Fibroblast of lung (primary cell): Measurements from ENCODE around the gene TCHP. TPM values are rescaled to one million over a fixed set of nuclear protein-coding genes. Genes with fewer than 3 reads are reported as not detected.

Experiments
- DNase-seq, 2 donors: peaks; one replicate each; pipeline versions ENCODE4 v3.0.0 to v3.0.0-alpha.2; 2010; ENCODE audit warnings: low read depth in 2 of 2
- H2AFZ ChIP-seq: 2 replicates; pipeline ENCODE4 v1.5.1; 2012; ENCODE audit warnings: low read length, control low read depth, inconsistent platforms
- H3K27ac ChIP-seq: 2 replicates; pipeline ENCODE4 v1.5.1; 2011; ENCODE audit warnings: low read length, control low read depth; ENCODE audit not compliant: insufficient read depth
- H3K27me3 ChIP-seq: 2 replicates; pipeline ENCODE4 v1.5.1; 2011; ENCODE audit warnings: mild to moderate bottlenecking, low read length; ENCODE audit not compliant: control insufficient read depth, insufficient read depth
- H3K36me3 ChIP-seq: 2 replicates; pipeline ENCODE4 v1.5.1; 2011; ENCODE audit warnings: low read length; ENCODE audit not compliant: control insufficient read depth, insufficient read depth
- H3K4me1 ChIP-seq: 2 replicates; pipeline ENCODE4 v1.5.1; 2011; ENCODE audit warnings: low read length; ENCODE audit not compliant: control insufficient read depth, insufficient read depth; ENCODE audit errors: extremely low read depth
- H3K4me2 ChIP-seq: 2 replicates; pipeline ENCODE4 v1.5.1; 2011; ENCODE audit warnings: low read length, control low read depth; ENCODE audit not compliant: insufficient read depth; ENCODE audit errors: extremely low read depth
- H3K4me3 ChIP-seq, 4 experiments: fragments of 200-600 bp in 1 of 4; sonication (generic) in 1 of 4; replicated peaks in 1 of 4; 2 replicates each; pipeline ENCODE4 v1.5.1; 2011 to 2016; ENCODE audit warnings: low read length in 4 of 4, low read depth in 3 of 4, mild to moderate bottlenecking in 3 of 4, control low read depth in 2 of 4, inconsistent platforms in 1 of 4, mixed read lengths in 1 of 4; ENCODE audit not compliant: insufficient read depth in 1 of 4; ENCODE audit errors: control extremely low read depth in 1 of 4
- H3K79me2 ChIP-seq: 2 replicates; pipeline ENCODE4 v1.5.1; 2012; ENCODE audit warnings: mild to moderate bottlenecking, low read length, inconsistent platforms; ENCODE audit not compliant: control insufficient read depth, insufficient read depth
- H3K9ac ChIP-seq: 2 replicates; pipeline ENCODE4 v1.5.1; 2011; ENCODE audit warnings: mild to moderate bottlenecking, low read length, control low read depth; ENCODE audit not compliant: insufficient read depth
- H3K9me3 ChIP-seq: 2 replicates; pipeline ENCODE4 v1.5.1; 2012; ENCODE audit warnings: low read depth, low read length; ENCODE audit not compliant: control insufficient read depth, insufficient read depth
- H4K20me1 ChIP-seq: 2 replicates; pipeline ENCODE4 v1.5.1; 2011; ENCODE audit warnings: low read length; ENCODE audit not compliant: control insufficient read depth, insufficient read depth; ENCODE audit errors: extremely low read depth
- CTCF ChIP-seq, 2 donors: IDR thresholded peaks in 1 of 2; conservative IDR thresholded peaks in 1 of 2; 1 replicate in 1 of 2; 2 replicates in 1 of 2; pipeline ENCODE4 v1.5.1; 2011 to 2012; ENCODE audit warnings: low read length in 2 of 2, control low read depth in 1 of 2, inconsistent platforms in 1 of 2, low read depth in 1 of 2, mild to moderate bottlenecking in 1 of 2
- EZH2 ChIP-seq: IDR thresholded peaks from 2 replicates; pipeline ENCODE4 v1.5.1; 2012; ENCODE audit warnings: low read length, control low read depth, mild to moderate bottlenecking; ENCODE audit errors: missing control alignments
- polyA plus RNA-seq, 2 donors: library from polyadenylated mRNA; depleted of rRNA in 1 of 2; stranded (reverse) in 1 of 2; unstranded in 1 of 2; fragments of >200 nt; gene quantifications; 2 replicates each; pipeline ENCODE4 v1.2.1, GENCODE V29; 2011 to 2012; ENCODE audit warnings: missing spikeins in 1 of 2
- total RNA-seq: library from RNA; depleted of rRNA; stranded (reverse); fragments of >200 nt; gene quantifications from 2 replicates; pipeline ENCODE4 v1.2.1, GENCODE V29; 2014

Gene TCHP
- total and polyA plus RNA-seq, 2 donors (not counting 1 experiment from before 2014, with no cell fraction given) = 9.4 to 10.3 TPM

GRCh38 chr12:109920261-109920780, 20.2 kb downstream of the TCHP start:
- Histone ChIP-seq H3K36me3 (peaks cover 15% of the 10 kb centered on the region), H3K4me2 (no peak overlapping the region), H3K4me3 (no peak overlapping the region), H3K9ac (no peak overlapping the region), H3K79me2 (no peaks in the 10 kb centered on the region), H3K27me3 (no peaks in the 10 kb centered on the region), H3K9me3 (no peaks in the 10 kb centered on the region), H4K20me1 (no peaks in the 10 kb centered on the region), H3K4me1 (peaks cover 2% of the 10 kb centered on the region), H2AFZ (no peak overlapping the region), H3K27ac (no peak overlapping the region)
- DNase-seq = no peak
- TF ChIP-seq CTCF (conservative IDR thresholded peaks at IDR 0.05 in 1 of 2, IDR thresholded peaks at IDR 0.05 in 1 of 2; ENCODE audit: low read depth in 1 of 2, low read length in 2 of 2) (no peak), EZH2 (no peak)

GRCh38 chr12:109921982-109922381, 21.9 kb downstream of the TCHP start:
- no peaks in the 10 kb centered on the region for H3K9me3 ChIP-seq
- TF ChIP-seq EZH2 (no peak), CTCF (conservative IDR thresholded peaks at IDR 0.05 in 1 of 2, IDR thresholded peaks at IDR 0.05 in 1 of 2; ENCODE audit: low read depth in 1 of 2, low read length in 2 of 2) (no peak)
- H3K4me3 ChIP-seq = no peak overlapping the region
- no peaks in the 10 kb centered on the region for H4K20me1 ChIP-seq
- H3K4me2 ChIP-seq = no peak overlapping the region
- H3K27me3 ChIP-seq = no peaks in the 10 kb centered on the region
- no peaks in the 10 kb centered on the region for H3K79me2 ChIP-seq
- H3K27ac ChIP-seq = no peak overlapping the region
- peaks cover 10% of the 10 kb centered on the region for H3K36me3 ChIP-seq
- no peak for DNase-seq
- H2AFZ ChIP-seq = no peak overlapping the region
- peaks cover 2% of the 10 kb centered on the region for H3K4me1 ChIP-seq
- H3K9ac ChIP-seq = no peak overlapping the region

DNA sequence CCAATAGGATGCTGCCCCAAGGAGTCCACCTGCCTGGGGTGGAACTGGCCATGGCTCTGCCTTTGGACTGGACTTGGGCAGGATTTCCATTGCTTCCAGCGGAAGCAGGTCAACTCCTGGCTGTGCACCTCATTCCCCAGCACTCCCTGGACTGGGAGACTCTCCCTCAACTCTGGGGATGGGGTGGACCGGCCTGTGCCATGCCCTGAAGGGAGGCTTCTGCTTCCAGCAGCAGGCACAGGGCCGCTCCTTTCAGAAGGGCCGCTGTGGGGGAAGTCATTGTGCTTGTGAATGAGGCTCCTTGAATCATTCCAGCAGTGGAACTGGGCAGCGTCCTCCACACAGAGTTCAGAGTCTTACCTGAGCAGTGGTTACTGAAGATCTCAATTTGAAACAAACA, 23.0 kb downstream of the TCHP start:
- TF ChIP-seq EZH2 (no peak), CTCF (conservative IDR thresholded peaks at IDR 0.05 in 1 of 2, IDR thresholded peaks at IDR 0.05 in 1 of 2; ENCODE audit: low read depth in 1 of 2, low read length in 2 of 2) (no peak)
- no peak for DNase-seq

More for the DNA sequence above, 23.0 kb downstream of the TCHP start:
- Histone ChIP-seq H3K4me2 (no peak overlapping the region), H3K27me3 (no peaks in the 10 kb centered on the region), H2AFZ (no peak overlapping the region), H3K4me3 (no peak overlapping the region), H3K9ac (no peak overlapping the region), H3K4me1 (peaks cover 2% of the 10 kb centered on the region), H3K27ac (no peak overlapping the region), H4K20me1 (no peaks in the 10 kb centered on the region), H3K79me2 (no peaks in the 10 kb centered on the region), H3K9me3 (no peaks in the 10 kb centered on the region), H3K36me3 (peaks cover 7% of the 10 kb centered on the region)
